Endothelial cell of umbilical vein (primary cell): ENCODE measurements around the gene PDE10A. TPM values are rescaled to one million over a fixed set of nuclear protein-coding genes. Genes with fewer than 3 reads are reported as not detected.

ENCODE experiments used
- BruUV-seq: library from RNA; stranded (reverse); fragments of 400-500 nt; replicated peaks from 2 replicates; lab custom pipeline; 2021; lab: Mats Ljungman, UMichigan
- CTCF ChIA-PET: fragments of 300-600, 350-600 bp; sonication (Branson Sonifier 250); formaldehyde crosslinking; loops from one replicate; lab custom pipeline; 2021; ENCODE audit warnings: antibody characterized with exemption, inconsistent platforms; lab: Charles Lee
- POLR2A ChIA-PET: fragments of 300-600, 350-600 bp; sonication (Branson Sonifier 250); formaldehyde crosslinking; loops from one replicate; lab custom pipeline; 2021; ENCODE audit warnings: antibody characterized with exemption, inconsistent platforms; lab: Charles Lee
- DNase-seq: peaks from one replicate; pipeline ENCODE4 v3.0.0-alpha.2; 2011; ENCODE audit warnings: low read depth, low spot score
- FAIRE-seq: peaks from 2 replicates; lab custom pipeline; 2011; peaks lifted over from hg19 to GRCh38; lab: Jason Lieb, UNC
- H2AFZ ChIP-seq: 2 replicates; pipeline ENCODE4 v1.6.0; 2012; ENCODE audit warnings: low read depth, low read length, control low read depth, inconsistent platforms
- H3K27ac ChIP-seq: 2 replicates; pipeline ENCODE4 v1.5.1; 2011; ENCODE audit warnings: low read depth, mild to moderate bottlenecking, control low read depth, low read length, moderate library complexity; ENCODE audit not compliant: insufficient read depth
- H3K27me3 ChIP-seq, 2 experiments: 2 replicates each; pipeline versions ENCODE4 v1.6.0 to v1.6.1; 2011; ENCODE audit warnings: low read length in 2 of 2, mixed read lengths in 1 of 2; ENCODE audit not compliant: control insufficient read depth in 2 of 2, insufficient read depth in 2 of 2
- H3K36me3 ChIP-seq, 2 experiments: 2 replicates in 1 of 2; 3 replicates in 1 of 2; pipeline ENCODE4 v1.5.1; 2011; ENCODE audit warnings: low read length in 2 of 2, mild to moderate bottlenecking in 1 of 2, moderate library complexity in 1 of 2; ENCODE audit not compliant: control insufficient read depth in 2 of 2, insufficient read depth in 2 of 2; ENCODE audit errors: extremely low read depth in 1 of 2
- H3K4me1 ChIP-seq: 3 replicates; pipeline ENCODE4 v1.5.1; 2011; ENCODE audit warnings: mild to moderate bottlenecking, low read length; ENCODE audit not compliant: control insufficient read depth, insufficient read depth; ENCODE audit errors: extremely low read depth
- H3K4me2 ChIP-seq: 2 replicates; pipeline ENCODE4 v1.6.1; 2011; ENCODE audit warnings: low read length, control low read depth, mixed read lengths; ENCODE audit not compliant: insufficient read depth
- H3K4me3 ChIP-seq, 3 experiments: fragments of 200-600 bp in 1 of 3; sonication (generic), shearing (Covaris generic) in 1 of 3; replicated peaks in 1 of 3; 2 replicates each; pipeline ENCODE4 v1.5.1; 2011 to 2016; ENCODE audit warnings: control low read depth in 3 of 3, low read length in 3 of 3, mild to moderate bottlenecking in 2 of 3, inconsistent platforms in 1 of 3, low read depth in 1 of 3, moderate library complexity in 1 of 3; ENCODE audit not compliant: insufficient read depth in 1 of 3
- H3K79me2 ChIP-seq: 2 replicates; pipeline ENCODE4 v1.6.0; 2012; ENCODE audit warnings: low read length, inconsistent platforms; ENCODE audit not compliant: control insufficient read depth, insufficient read depth
- H3K9ac ChIP-seq: replicated peaks from 2 replicates; pipeline ENCODE3; 2011; ENCODE audit warnings: low read length, control low read depth; ENCODE audit not compliant: insufficient read depth; ENCODE audit errors: extremely low read depth
- H3K9me1 ChIP-seq: replicated peaks from 3 replicates; pipeline ENCODE4 v1.6.0; 2011; ENCODE audit warnings: mild to moderate bottlenecking, low read length; ENCODE audit not compliant: control insufficient read depth, insufficient read depth; ENCODE audit errors: extremely low read depth
- H3K9me3 ChIP-seq: replicated peaks from 2 replicates; pipeline ENCODE4 v1.5.1; 2012; ENCODE audit warnings: low read length, inconsistent platforms; ENCODE audit not compliant: control insufficient read depth, insufficient read depth
- H4K20me1 ChIP-seq: replicated peaks from 2 replicates; pipeline ENCODE3; 2011; ENCODE audit warnings: mild to moderate bottlenecking, low read length; ENCODE audit not compliant: control insufficient read depth, insufficient read depth; ENCODE audit errors: extremely low read depth
- CTCF ChIP-seq, 2 donors: IDR thresholded peaks; 1 replicate in 1 of 2; 2 replicates in 1 of 2; pipeline ENCODE4 v1.5.1; 2011; ENCODE audit warnings: low read length in 2 of 2, mild to moderate bottlenecking in 2 of 2, moderate library complexity in 2 of 2, control low read depth in 1 of 2, inconsistent platforms in 1 of 2, low read depth in 1 of 2; ENCODE audit not compliant: insufficient read depth in 1 of 2; ENCODE audit errors: extremely low read depth in 1 of 2
- EZH2 ChIP-seq: IDR thresholded peaks from 2 replicates; pipeline ENCODE4 v1.6.1; 2012; ENCODE audit warnings: borderline replicate concordance, low read depth, mild to moderate bottlenecking, moderate library complexity, low read length, inconsistent platforms; ENCODE audit not compliant: severe bottlenecking
- FOS ChIP-seq: IDR thresholded peaks from 2 replicates; pipeline ENCODE4 v1.6.1; 2011; ENCODE audit warnings: mild to moderate bottlenecking, low read length, moderate library complexity, borderline replicate concordance; ENCODE audit not compliant: insufficient read depth
- GATA2 ChIP-seq: IDR thresholded peaks from 2 replicates; pipeline ENCODE4 v1.7.0; 2011; ENCODE audit warnings: low read depth, mild to moderate bottlenecking, moderate library complexity, mixed read lengths, low read length; ENCODE audit not compliant: insufficient read length, insufficient read depth
- JUN ChIP-seq: IDR thresholded peaks from 2 replicates; pipeline ENCODE4 v1.6.1; 2011; ENCODE audit warnings: borderline replicate concordance, low read depth; ENCODE audit not compliant: insufficient read length, insufficient read depth
- MAX ChIP-seq: IDR thresholded peaks from 2 replicates; pipeline ENCODE4 v1.6.1; 2011; ENCODE audit not compliant: insufficient read depth, insufficient read length
- MYC ChIP-seq: IDR thresholded peaks from one replicate; pipeline ENCODE4 v1.6.1; 2011; ENCODE audit warnings: mild to moderate bottlenecking, low read depth, low read length
- POLR2A ChIP-seq: IDR thresholded peaks from 2 replicates; pipeline ENCODE4 v1.6.1; 2012; ENCODE audit warnings: low read depth, mild to moderate bottlenecking, control low read depth, low read length
- POLR2AphosphoS5 ChIP-seq: IDR thresholded peaks from 2 replicates; pipeline ENCODE4 v1.6.1; 2012; ENCODE audit warnings: low read depth, mild to moderate bottlenecking, control low read depth, low read length, moderate library complexity; ENCODE audit not compliant: insufficient read depth
- dilution Hi-C: fragments of 300-500 bp; cut with MboI; formaldehyde crosslinking; loops from one replicate; pipeline ENCODE4 v1.15.0; 2019; ENCODE audit warnings: low sequenced_read_pairs; ENCODE audit not compliant: extremely low pct_ligation_motif_present
- intact Hi-C: fragments of 100-400 bp; cut with micrococcal nuclease; formaldehyde crosslinking; loops from one replicate; pipeline ENCODE4 v1.10.0; 2022
- polyA plus RNA-seq, 4 experiments: library from polyadenylated mRNA; depleted of rRNA in 3 of 4; stranded (reverse) in 3 of 4; unstranded in 1 of 4; fragments of >200 nt; gene quantifications; 2 replicates each; pipeline versions ENCODE4 v1.2.1 to v1.2.3, GENCODE V29; 2011 to 2012; ENCODE audit warnings: missing spikeins in 1 of 4
- total RNA-seq: library from RNA; stranded (reverse); gene quantifications from 2 replicates; pipeline ENCODE4 v1.2.3, GENCODE V29; 2021

PDE10A gene
- total and polyA plus RNA-seq, 2 donors (not counting 3 experiments of a cell fraction or from before 2014, with no cell fraction given): 0.86 to 2.9 TPM

GRCh38 chr6:165580136-165580535, 82.9 kb downstream of the PDE10A start:
- Histone ChIP-seq H3K27ac (no peak overlapping the region), H3K4me2 (no peak overlapping the region), H2AFZ (no peak overlapping the region), H3K9me3 (no peaks in the 10 kb centered on the region), H3K9me1 (no peaks in the 10 kb centered on the region), H3K27me3 (no peaks in the 10 kb centered on the region), H3K4me3 (no peak overlapping the region), H3K4me1 (peaks cover 4% of the 10 kb centered on the region), H3K79me2 (peaks cover 3% of the 10 kb centered on the region), H3K36me3 (no peaks in the 10 kb centered on the region), H3K9ac (no peak overlapping the region), H4K20me1 (no peaks in the 10 kb centered on the region)
- POLR2A ChIA-PET: no interaction called here
- BruUV-seq: no TSS peak
- TF ChIP-seq JUN (no peak), FOS (no peak), POLR2A (no peak), MAX (no peak), MYC (no peak), GATA2 (no peak), EZH2 (no peak), CTCF (IDR thresholded peaks at IDR 0.05; ENCODE audit: extremely low read depth in 1 of 2, insufficient read depth in 1 of 2, low read depth in 1 of 2, low read length in 2 of 2) (no peak), POLR2AphosphoS5 (no peak)
- FAIRE-seq (no peak), DNase-seq (no peak)
- CTCF ChIA-PET: no interaction called here
- intact Hi-C loops (no loop called here), dilution Hi-C loops (no loop called here)
